ENCODE data around the gene RPL13. TPM values are rescaled to one million over a fixed set of nuclear protein-coding genes. Genes with fewer than 3 reads are reported as not detected.

The RPL13 gene
- total and polyA plus RNA-seq, 2 of the 13 experiments (the other 11 are each of a cell fraction or from before 2014, with no cell fraction given): 2,988 to 4,411 TPM

GRCh38 chr16:89545831-89546574 lies 14.5 kb upstream of the RPL13 start:
- CTCF ChIA-PET (ENCODE audit: low intra/inter-chr PET ratio, low total read pairs): no interaction called here
- in situ Hi-C loops (cut with HindIII; ENCODE audit: extremely low pct_ligation_motif_present, low pct_unique_long_range_greater_than_20kb): no loop called here
- Histone ChIP-seq H3K9me3 (ENCODE audit: low read length) (no peaks in the 10 kb centered on the region), H4K20me1 (ENCODE audit: insufficient read depth, low read length) (peaks cover 5% of the 10 kb centered on the region; the same call in 1 of the 2 replicates), H3K4me2 (ENCODE audit: low read depth, low read length) (peak overlapping the region; percentile 96), H2AFZ (ENCODE audit: low read length) (no peak overlapping the region), H3K36me3 (replicated peaks in 1 of 2; ENCODE audit: control insufficient read depth in 1 of 2, insufficient read depth in 2 of 2, low read length in 2 of 2) (peaks cover 20 to 45% of the 10 kb centered on the region in 2 experiments; a peak in 4 of 5 replicates), H3K27ac (ENCODE audit: extremely low read length, insufficient read depth, low read length) (peak overlapping the region; percentile 87), H3K9ac (ENCODE audit: insufficient read depth, low read depth, low read length) (peak overlapping the region; percentile 49), H3K79me2 (ENCODE audit: insufficient read depth, low read length) (no peaks in the 10 kb centered on the region), H3K27me3 (ENCODE audit: control insufficient read depth in 1 of 2, insufficient read depth in 2 of 2, low read length in 2 of 2) (no peaks in the 10 kb centered on the region), H3K4me1 (ENCODE audit: insufficient read depth, low read length) (peaks cover 35% of the 10 kb centered on the region), H3K4me3 (replicated peaks in 1 of 3; ENCODE audit: insufficient read depth in 1 of 3, low read depth in 2 of 3, low read length in 3 of 3) (peak overlapping the region; percentile 38 to 72 (median 41))
- POLR2A ChIA-PET: interaction anchor here (0.9 to 1.7 kb wide), 9 partner anchors 11 to 57 kb away, joined by 3 to 18 read pairs (median 7); partner anchors contain the start of gene SPG7
- ATAC-seq: peak; percentile 87
- peak; percentile 89 for DNase-seq (ENCODE audit: low spot score)
- BruUV-seq (replicated peaks): no TSS peak
- intact Hi-C loops (cut with micrococcal nuclease; ENCODE audit: unreplicated experiment): loop anchor here (1.0 kb wide), 1 partner anchor 11 kb away; no protein-coding TSS in a partner anchor
- 39% methylated on average over 26 of the region's 26 CpGs for WGBS (ENCODE audit: low lambda C conversion rate)
- FAIRE-seq: peak; percentile 99
- TF ChIP-seq SOX13 (IDR thresholded peaks at IDR 0.05) (no peak), SOX13 (CRISPR knock-in tag; conservative IDR thresholded peaks at IDR 0.05 in 1 of 2, IDR thresholded peaks at IDR 0.05 in 1 of 2) (peak in 1 of 2 experiments; percentile 41; a peak in 2 of 4 replicates), CHD4 (IDR thresholded peaks at IDR 0.05; ENCODE audit: borderline replicate concordance, low read length) (no peak; the same call in 1 of the 2 replicates), PPARG (CRISPR knock-in tag; conservative IDR thresholded peaks at IDR 0.05) (0 out of 2 replicates have a peak, but pooled peaks have one; percentile 13), REXO4 (CRISPR knock-in tag; IDR thresholded peaks at IDR 0.05; ENCODE audit: borderline replicate concordance) (no peak), ZNF501 (CRISPR knock-in tag; IDR thresholded peaks at IDR 0.05) (no peak), MBNL3 (CRISPR knock-in tag; conservative IDR thresholded peaks at IDR 0.05) (no peak), RBAK (CRISPR knock-in tag; IDR thresholded peaks at IDR 0.05) (no peak), ARHGAP35 (CRISPR knock-in tag; IDR thresholded peaks at IDR 0.05; ENCODE audit: borderline replicate concordance) (no peak)
- TF ChIP-seq, protein P1, sequence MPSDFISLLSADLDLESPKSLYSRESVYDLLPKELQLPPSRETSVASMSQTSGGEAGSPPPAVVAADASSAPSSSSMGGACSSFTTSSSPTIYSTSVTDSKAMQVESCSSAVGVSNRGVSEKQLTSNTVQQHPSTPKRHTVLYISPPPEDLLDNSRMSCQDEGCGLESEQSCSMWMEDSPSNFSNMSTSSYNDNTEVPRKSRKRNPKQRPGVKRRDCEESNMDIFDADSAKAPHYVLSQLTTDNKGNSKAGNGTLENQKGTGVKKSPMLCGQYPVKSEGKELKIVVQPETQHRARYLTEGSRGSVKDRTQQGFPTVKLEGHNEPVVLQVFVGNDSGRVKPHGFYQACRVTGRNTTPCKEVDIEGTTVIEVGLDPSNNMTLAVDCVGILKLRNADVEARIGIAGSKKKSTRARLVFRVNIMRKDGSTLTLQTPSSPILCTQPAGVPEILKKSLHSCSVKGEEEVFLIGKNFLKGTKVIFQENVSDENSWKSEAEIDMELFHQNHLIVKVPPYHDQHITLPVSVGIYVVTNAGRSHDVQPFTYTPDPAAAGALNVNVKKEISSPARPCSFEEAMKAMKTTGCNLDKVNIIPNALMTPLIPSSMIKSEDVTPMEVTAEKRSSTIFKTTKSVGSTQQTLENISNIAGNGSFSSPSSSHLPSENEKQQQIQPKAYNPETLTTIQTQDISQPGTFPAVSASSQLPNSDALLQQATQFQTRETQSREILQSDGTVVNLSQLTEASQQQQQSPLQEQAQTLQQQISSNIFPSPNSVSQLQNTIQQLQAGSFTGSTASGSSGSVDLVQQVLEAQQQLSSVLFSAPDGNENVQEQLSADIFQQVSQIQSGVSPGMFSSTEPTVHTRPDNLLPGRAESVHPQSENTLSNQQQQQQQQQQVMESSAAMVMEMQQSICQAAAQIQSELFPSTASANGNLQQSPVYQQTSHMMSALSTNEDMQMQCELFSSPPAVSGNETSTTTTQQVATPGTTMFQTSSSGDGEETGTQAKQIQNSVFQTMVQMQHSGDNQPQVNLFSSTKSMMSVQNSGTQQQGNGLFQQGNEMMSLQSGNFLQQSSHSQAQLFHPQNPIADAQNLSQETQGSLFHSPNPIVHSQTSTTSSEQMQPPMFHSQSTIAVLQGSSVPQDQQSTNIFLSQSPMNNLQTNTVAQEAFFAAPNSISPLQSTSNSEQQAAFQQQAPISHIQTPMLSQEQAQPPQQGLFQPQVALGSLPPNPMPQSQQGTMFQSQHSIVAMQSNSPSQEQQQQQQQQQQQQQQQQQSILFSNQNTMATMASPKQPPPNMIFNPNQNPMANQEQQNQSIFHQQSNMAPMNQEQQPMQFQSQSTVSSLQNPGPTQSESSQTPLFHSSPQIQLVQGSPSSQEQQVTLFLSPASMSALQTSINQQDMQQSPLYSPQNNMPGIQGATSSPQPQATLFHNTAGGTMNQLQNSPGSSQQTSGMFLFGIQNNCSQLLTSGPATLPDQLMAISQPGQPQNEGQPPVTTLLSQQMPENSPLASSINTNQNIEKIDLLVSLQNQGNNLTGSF (CRISPR knock-in tag; IDR thresholded peaks at IDR 0.05): no peak
